SU-DHL-6 (cell line): Measurements from ENCODE around the gene MAS1.

Experiments used
- H2AFZ ChIP-seq: fragments of 200-600 bp; sonication (generic); 2 replicates; pipeline ENCODE4 v1.6.1; 2014; ENCODE audit warnings: low read depth, mild to moderate bottlenecking, moderate library complexity, mixed read lengths, antibody characterized with exemption, low read length; ENCODE audit not compliant: severe bottlenecking
- H3F3A ChIP-seq: fragments of 200-600 bp; shearing (Covaris generic); 2 replicates; pipeline ENCODE4 v1.6.0; 2016; ENCODE audit warnings: antibody characterized with exemption, mild to moderate bottlenecking; ENCODE audit not compliant: insufficient read depth
- H3K27ac ChIP-seq: fragments of 200-600 bp; sonication (generic); 2 replicates; pipeline ENCODE4 v1.5.1; 2016; ENCODE audit warnings: low read depth, mild to moderate bottlenecking, low read length, moderate library complexity, mixed read lengths
- H3K27me3 ChIP-seq: fragments of 200-600 bp; sonication (generic), shearing (Covaris generic); 2 replicates; pipeline ENCODE4 v1.6.0; 2014; ENCODE audit warnings: mild to moderate bottlenecking, low read length
- H3K36me3 ChIP-seq: fragments of 200-600 bp; sonication (generic); 2 replicates; pipeline ENCODE4 v1.6.1; 2014; ENCODE audit warnings: mild to moderate bottlenecking, low read length, mixed read lengths
- H3K4me2 ChIP-seq: fragments of 300-600, 200-600 bp; shearing (Covaris generic), sonication (generic); 2 replicates; pipeline ENCODE4 v1.6.0; 2014; ENCODE audit warnings: low read length, low read depth, mild to moderate bottlenecking; ENCODE audit not compliant: poor library complexity, severe bottlenecking
- H3K4me3 ChIP-seq: fragments of 200-600 bp; sonication (generic); 2 replicates; pipeline ENCODE4 v1.5.1; 2014; ENCODE audit warnings: antibody characterized with exemption, low read length, mild to moderate bottlenecking, mixed read lengths; ENCODE audit not compliant: insufficient read depth, poor library complexity, severe bottlenecking
- H3K79me2 ChIP-seq: fragments of 200-600 bp; sonication (generic); 2 replicates; pipeline ENCODE4 v1.6.1; 2014; ENCODE audit warnings: mild to moderate bottlenecking, low read length, moderate library complexity; ENCODE audit not compliant: insufficient read depth
- H3K9ac ChIP-seq: fragments of 200-600 bp; sonication (generic); 2 replicates; pipeline ENCODE4 v1.7.0; 2014; ENCODE audit warnings: mild to moderate bottlenecking, low read length
- H3K9me2 ChIP-seq: fragments of 200-600 bp; sonication (generic); replicated peaks from 2 replicates; pipeline ENCODE4 v1.6.1; 2014; ENCODE audit warnings: low read length; ENCODE audit not compliant: insufficient read depth
- H3K9me3 ChIP-seq: fragments of 200-600 bp; sonication (generic); 2 replicates; pipeline ENCODE4 v1.6.1; 2014; ENCODE audit warnings: low read length, mixed read lengths; ENCODE audit not compliant: insufficient read depth
- H4K20me1 ChIP-seq: fragments of 200-600 bp; sonication (generic); 2 replicates; pipeline ENCODE4 v1.6.1; 2014; ENCODE audit warnings: low read depth, mild to moderate bottlenecking, antibody characterized with exemption, low read length, moderate library complexity, mixed read lengths
- CTCF ChIP-seq: fragments of 200-600 bp; sonication (generic); IDR thresholded peaks from one replicate; pipeline ENCODE4 v1.5.1; 2017; ENCODE audit warnings: antibody characterized with exemption, mild to moderate bottlenecking, low read length, moderate library complexity; ENCODE audit not compliant: insufficient read depth, poor library complexity, severe bottlenecking
- EZH2phosphoT487 ChIP-seq: fragments of 200-600 bp; sonication (generic), shearing (Covaris generic); conservative IDR thresholded peaks from 2 replicates; pipeline ENCODE4 v1.6.1; 2018; ENCODE audit warnings: mild to moderate bottlenecking, antibody characterized with exemption, low read length, moderate library complexity, mixed read lengths

MAS1 gene

GRCh38 chr6:159910342-159910741 lies 19.6 kb downstream of the MAS1 start:
- H3K4me2 ChIP-seq = no peak overlapping the region
- no peaks in the 10 kb centered on the region for H3K27me3 ChIP-seq
- no peaks in the 10 kb centered on the region for H3K9me3 ChIP-seq
- no peak overlapping the region for H3K27ac ChIP-seq
- TF ChIP-seq CTCF (no peak), EZH2phosphoT487 (no peak)
- H2AFZ ChIP-seq = no peak overlapping the region
- no peaks in the 10 kb centered on the region for H3F3A ChIP-seq
- H3K9ac ChIP-seq = no peak overlapping the region
- no peak overlapping the region for H3K4me3 ChIP-seq
- H4K20me1 ChIP-seq = no peaks in the 10 kb centered on the region
- no peaks in the 10 kb centered on the region for H3K9me2 ChIP-seq
- H3K36me3 ChIP-seq = no peaks in the 10 kb centered on the region
- H3K79me2 ChIP-seq = no peaks in the 10 kb centered on the region

GRCh38 chr6:159913375-159913774 lies 22.6 kb downstream of the MAS1 start:
- TF ChIP-seq EZH2phosphoT487 (no peak), CTCF (no peak)
- no peaks in the 10 kb centered on the region for H3K27me3 ChIP-seq
- H3K4me3 ChIP-seq = no peak overlapping the region
- no peaks in the 10 kb centered on the region for H3K9me2 ChIP-seq
- no peak overlapping the region for H3K9ac ChIP-seq
- no peaks in the 10 kb centered on the region for H3K36me3 ChIP-seq
- no peaks in the 10 kb centered on the region for H4K20me1 ChIP-seq
- no peak overlapping the region for H2AFZ ChIP-seq
- H3K27ac ChIP-seq = no peak overlapping the region
- H3K79me2 ChIP-seq = no peaks in the 10 kb centered on the region
- H3K9me3 ChIP-seq = no peaks in the 10 kb centered on the region
- H3F3A ChIP-seq = no peaks in the 10 kb centered on the region
- no peak overlapping the region for H3K4me2 ChIP-seq

GRCh38 chr6:159913862-159914564 lies 23.2 kb downstream of the MAS1 start:
- H3K79me2 ChIP-seq = no peaks in the 10 kb centered on the region
- no peak for TF ChIP-seq EZH2phosphoT487
- TF ChIP-seq CTCF = no peak
- H3K9ac ChIP-seq = no peak overlapping the region
- H3K4me3 ChIP-seq = no peak overlapping the region
- H3K27me3 ChIP-seq = no peaks in the 10 kb centered on the region
- no peaks in the 10 kb centered on the region for H3K9me3 ChIP-seq
- no peak overlapping the region for H3K27ac ChIP-seq
- no peaks in the 10 kb centered on the region for H3K9me2 ChIP-seq
- H3F3A ChIP-seq = no peaks in the 10 kb centered on the region
- H3K36me3 ChIP-seq = no peaks in the 10 kb centered on the region
- no peak overlapping the region for H3K4me2 ChIP-seq
- no peak overlapping the region for H2AFZ ChIP-seq
- no peaks in the 10 kb centered on the region for H4K20me1 ChIP-seq
